ENCODE results near the gene MYRF. TPM values are rescaled to one million over a fixed set of nuclear protein-coding genes. Genes with fewer than 3 reads are reported as not detected.
A peak's percentile ranks its signal among the peaks of the same experiment; 100 is the strongest.

MYRF gene
- total and polyA plus RNA-seq, 2 of the 13 experiments (the other 11 are each of a cell fraction or from before 2014, with no cell fraction given), result 10.2 to 25.9 TPM

DNA sequence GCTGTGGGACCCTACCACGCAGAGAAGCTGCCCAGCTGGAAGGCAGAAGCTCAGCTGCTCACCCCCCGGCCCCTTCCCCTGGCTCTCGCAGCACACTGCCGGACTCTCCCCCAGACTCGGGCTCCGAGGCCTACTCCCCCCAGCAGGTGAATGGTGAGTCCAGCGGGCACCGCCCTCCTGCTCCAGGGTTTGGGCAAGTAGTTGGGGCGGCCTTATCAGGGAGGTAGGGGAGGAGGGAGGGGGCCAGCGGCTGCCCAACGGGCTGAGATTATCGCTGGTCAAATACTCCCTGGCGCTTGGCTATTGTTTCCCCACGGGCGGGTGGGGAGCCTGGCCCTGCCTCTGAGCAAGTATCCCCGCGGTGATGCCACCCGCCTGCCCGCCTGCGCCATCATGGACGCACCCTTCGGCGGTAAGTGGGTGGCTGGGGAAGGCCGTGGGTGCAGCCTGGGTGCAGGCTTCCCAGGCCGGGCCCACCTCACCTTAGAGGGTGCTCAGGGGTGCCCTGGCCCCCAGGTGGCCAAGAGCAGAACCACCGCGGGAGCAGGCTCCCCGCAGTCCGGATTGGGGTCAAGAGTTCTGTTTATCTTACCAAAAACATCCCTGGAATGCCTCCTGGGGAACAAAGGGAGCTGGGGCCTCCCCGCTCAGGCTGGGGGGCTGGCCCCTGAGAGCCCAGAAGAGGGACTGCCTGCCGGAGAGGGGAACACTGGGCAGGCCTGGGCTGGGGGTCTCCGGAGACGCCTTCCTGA, 16.9 kb downstream of the MYRF start (continued):
- TF ChIP-seq, protein P1, sequence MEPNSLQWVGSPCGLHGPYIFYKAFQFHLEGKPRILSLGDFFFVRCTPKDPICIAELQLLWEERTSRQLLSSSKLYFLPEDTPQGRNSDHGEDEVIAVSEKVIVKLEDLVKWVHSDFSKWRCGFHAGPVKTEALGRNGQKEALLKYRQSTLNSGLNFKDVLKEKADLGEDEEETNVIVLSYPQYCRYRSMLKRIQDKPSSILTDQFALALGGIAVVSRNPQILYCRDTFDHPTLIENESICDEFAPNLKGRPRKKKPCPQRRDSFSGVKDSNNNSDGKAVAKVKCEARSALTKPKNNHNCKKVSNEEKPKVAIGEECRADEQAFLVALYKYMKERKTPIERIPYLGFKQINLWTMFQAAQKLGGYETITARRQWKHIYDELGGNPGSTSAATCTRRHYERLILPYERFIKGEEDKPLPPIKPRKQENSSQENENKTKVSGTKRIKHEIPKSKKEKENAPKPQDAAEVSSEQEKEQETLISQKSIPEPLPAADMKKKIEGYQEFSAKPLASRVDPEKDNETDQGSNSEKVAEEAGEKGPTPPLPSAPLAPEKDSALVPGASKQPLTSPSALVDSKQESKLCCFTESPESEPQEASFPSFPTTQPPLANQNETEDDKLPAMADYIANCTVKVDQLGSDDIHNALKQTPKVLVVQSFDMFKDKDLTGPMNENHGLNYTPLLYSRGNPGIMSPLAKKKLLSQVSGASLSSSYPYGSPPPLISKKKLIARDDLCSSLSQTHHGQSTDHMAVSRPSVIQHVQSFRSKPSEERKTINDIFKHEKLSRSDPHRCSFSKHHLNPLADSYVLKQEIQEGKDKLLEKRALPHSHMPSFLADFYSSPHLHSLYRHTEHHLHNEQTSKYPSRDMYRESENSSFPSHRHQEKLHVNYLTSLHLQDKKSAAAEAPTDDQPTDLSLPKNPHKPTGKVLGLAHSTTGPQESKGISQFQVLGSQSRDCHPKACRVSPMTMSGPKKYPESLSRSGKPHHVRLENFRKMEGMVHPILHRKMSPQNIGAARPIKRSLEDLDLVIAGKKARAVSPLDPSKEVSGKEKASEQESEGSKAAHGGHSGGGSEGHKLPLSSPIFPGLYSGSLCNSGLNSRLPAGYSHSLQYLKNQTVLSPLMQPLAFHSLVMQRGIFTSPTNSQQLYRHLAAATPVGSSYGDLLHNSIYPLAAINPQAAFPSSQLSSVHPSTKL (CRISPR knock-in tag; IDR thresholded peaks at IDR 0.05), result peak; percentile 63
- TF ChIP-seq PCBP2 (optimal IDR thresholded peaks at IDR 0.05; ENCODE audit: low read depth, low read length, poor library complexity, severe bottlenecking) (no peak), MAFG (CRISPR knock-in tag; IDR thresholded peaks at IDR 0.05) (no peak), ZNF234 (CRISPR knock-in tag; conservative IDR thresholded peaks at IDR 0.05) (no peak), HNRNPH1 (optimal IDR thresholded peaks at IDR 0.05; ENCODE audit: low read depth, low read length) (no peak), ZNF670 (CRISPR knock-in tag; IDR thresholded peaks at IDR 0.05; ENCODE audit: borderline replicate concordance) (no peak), POGZ (CRISPR knock-in tag; IDR thresholded peaks at IDR 0.05) (peak; percentile 15; the same call in 1 of the 2 replicates), CC2D1A (CRISPR knock-in tag; IDR thresholded peaks at IDR 0.05) (no peak), CBX5 (CRISPR knock-in tag; IDR thresholded peaks at IDR 0.05; ENCODE audit: borderline replicate concordance) (peak; percentile 48; the same call in 1 of the 2 replicates), TEAD3 (CRISPR knock-in tag; optimal IDR thresholded peaks at IDR 0.05; ENCODE audit: borderline replicate concordance) (peak; percentile 99)
- TF ChIP-seq, protein P2, sequence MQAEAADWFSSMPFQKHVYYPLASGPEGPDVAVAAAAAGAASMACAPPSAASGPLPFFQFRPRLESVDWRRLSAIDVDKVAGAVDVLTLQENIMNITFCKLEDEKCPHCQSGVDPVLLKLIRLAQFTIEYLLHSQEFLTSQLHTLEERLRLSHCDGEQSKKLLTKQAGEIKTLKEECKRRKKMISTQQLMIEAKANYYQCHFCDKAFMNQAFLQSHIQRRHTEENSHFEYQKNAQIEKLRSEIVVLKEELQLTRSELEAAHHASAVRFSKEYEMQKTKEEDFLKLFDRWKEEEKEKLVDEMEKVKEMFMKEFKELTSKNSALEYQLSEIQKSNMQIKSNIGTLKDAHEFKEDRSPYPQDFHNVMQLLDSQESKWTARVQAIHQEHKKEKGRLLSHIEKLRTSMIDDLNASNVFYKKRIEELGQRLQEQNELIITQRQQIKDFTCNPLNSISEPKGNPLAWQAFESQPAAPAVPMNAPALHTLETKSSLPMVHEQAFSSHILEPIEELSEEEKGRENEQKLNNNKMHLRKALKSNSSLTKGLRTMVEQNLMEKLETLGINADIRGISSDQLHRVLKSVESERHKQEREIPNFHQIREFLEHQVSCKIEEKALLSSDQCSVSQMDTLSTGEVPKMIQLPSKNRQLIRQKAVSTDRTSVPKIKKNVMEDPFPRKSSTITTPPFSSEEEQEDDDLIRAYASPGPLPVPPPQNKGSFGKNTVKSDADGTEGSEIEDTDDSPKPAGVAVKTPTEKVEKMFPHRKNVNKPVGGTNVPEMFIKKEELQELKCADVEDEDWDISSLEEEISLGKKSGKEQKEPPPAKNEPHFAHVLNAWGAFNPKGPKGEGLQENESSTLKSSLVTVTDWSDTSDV (CRISPR knock-in tag; IDR thresholded peaks at IDR 0.05), result no peak
- TF ChIP-seq, protein P3, sequence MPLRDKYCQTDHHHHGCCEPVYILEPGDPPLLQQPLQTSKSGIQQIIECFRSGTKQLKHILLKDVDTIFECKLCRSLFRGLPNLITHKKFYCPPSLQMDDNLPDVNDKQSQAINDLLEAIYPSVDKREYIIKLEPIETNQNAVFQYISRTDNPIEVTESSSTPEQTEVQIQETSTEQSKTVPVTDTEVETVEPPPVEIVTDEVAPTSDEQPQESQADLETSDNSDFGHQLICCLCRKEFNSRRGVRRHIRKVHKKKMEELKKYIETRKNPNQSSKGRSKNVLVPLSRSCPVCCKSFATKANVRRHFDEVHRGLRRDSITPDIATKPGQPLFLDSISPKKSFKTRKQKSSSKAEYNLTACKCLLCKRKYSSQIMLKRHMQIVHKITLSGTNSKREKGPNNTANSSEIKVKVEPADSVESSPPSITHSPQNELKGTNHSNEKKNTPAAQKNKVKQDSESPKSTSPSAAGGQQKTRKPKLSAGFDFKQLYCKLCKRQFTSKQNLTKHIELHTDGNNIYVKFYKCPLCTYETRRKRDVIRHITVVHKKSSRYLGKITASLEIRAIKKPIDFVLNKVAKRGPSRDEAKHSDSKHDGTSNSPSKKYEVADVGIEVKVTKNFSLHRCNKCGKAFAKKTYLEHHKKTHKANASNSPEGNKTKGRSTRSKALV (CRISPR knock-in tag; IDR thresholded peaks at IDR 0.05), result no peak
- TF ChIP-seq, protein P4, sequence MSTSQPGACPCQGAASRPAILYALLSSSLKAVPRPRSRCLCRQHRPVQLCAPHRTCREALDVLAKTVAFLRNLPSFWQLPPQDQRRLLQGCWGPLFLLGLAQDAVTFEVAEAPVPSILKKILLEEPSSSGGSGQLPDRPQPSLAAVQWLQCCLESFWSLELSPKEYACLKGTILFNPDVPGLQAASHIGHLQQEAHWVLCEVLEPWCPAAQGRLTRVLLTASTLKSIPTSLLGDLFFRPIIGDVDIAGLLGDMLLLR (CRISPR knock-in tag; IDR thresholded peaks at IDR 0.05), result no peak
- TF ChIP-seq, protein P5, sequence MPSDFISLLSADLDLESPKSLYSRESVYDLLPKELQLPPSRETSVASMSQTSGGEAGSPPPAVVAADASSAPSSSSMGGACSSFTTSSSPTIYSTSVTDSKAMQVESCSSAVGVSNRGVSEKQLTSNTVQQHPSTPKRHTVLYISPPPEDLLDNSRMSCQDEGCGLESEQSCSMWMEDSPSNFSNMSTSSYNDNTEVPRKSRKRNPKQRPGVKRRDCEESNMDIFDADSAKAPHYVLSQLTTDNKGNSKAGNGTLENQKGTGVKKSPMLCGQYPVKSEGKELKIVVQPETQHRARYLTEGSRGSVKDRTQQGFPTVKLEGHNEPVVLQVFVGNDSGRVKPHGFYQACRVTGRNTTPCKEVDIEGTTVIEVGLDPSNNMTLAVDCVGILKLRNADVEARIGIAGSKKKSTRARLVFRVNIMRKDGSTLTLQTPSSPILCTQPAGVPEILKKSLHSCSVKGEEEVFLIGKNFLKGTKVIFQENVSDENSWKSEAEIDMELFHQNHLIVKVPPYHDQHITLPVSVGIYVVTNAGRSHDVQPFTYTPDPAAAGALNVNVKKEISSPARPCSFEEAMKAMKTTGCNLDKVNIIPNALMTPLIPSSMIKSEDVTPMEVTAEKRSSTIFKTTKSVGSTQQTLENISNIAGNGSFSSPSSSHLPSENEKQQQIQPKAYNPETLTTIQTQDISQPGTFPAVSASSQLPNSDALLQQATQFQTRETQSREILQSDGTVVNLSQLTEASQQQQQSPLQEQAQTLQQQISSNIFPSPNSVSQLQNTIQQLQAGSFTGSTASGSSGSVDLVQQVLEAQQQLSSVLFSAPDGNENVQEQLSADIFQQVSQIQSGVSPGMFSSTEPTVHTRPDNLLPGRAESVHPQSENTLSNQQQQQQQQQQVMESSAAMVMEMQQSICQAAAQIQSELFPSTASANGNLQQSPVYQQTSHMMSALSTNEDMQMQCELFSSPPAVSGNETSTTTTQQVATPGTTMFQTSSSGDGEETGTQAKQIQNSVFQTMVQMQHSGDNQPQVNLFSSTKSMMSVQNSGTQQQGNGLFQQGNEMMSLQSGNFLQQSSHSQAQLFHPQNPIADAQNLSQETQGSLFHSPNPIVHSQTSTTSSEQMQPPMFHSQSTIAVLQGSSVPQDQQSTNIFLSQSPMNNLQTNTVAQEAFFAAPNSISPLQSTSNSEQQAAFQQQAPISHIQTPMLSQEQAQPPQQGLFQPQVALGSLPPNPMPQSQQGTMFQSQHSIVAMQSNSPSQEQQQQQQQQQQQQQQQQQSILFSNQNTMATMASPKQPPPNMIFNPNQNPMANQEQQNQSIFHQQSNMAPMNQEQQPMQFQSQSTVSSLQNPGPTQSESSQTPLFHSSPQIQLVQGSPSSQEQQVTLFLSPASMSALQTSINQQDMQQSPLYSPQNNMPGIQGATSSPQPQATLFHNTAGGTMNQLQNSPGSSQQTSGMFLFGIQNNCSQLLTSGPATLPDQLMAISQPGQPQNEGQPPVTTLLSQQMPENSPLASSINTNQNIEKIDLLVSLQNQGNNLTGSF (CRISPR knock-in tag; IDR thresholded peaks at IDR 0.05), result no peak

All from HepG2 (cell line).